ENCODE measurements around the gene KCNH2.

KCNH2 gene

GRCh38 chr7:150959739-150960734 is 18.1 kb downstream of the KCNH2 start:
- no peak for DNase-seq (ENCODE audit: low read depth)

DNA sequence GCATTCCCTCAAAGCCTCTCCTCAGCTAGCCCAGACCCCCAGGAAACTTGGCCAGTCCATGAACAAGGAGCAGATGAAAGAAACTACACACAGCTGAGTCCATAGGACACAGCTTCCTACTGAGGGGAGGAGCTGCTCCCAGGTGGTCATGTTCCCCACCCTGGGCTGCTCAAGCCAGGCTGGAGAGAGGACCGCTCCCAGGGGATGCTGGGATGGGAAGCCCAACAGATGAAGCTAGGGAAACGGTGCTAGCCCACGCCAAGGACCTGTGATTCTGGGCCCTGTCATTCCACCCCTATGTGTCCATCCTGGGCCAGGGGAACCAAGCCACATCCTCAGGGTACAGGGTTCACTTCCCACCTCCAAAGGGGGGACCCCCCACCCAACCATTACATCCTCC is 19.0 kb downstream of the KCNH2 start:
- DNase-seq (ENCODE audit: low read depth): no peak

DNA sequence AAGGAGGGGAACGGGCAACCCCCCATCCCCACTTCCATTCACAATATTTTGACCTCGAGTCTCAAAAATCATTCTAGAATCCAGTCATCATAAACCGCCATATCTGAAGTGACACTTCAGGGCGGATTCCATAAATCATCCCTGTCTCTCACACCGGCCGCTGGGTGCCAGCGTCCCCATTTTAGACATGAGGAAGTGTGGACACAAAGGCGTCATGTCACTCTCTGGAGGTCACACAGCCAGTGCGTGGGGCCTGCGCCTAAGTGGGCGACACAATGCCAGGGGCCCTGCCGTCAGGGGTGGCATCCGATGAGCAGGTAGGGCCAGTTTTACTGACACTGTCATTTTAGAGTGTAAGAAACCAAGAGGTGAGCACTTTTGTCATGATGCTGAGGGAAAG is 19.5 kb downstream of the KCNH2 start:
- no peak for DNase-seq (ENCODE audit: low read depth)

DNA sequence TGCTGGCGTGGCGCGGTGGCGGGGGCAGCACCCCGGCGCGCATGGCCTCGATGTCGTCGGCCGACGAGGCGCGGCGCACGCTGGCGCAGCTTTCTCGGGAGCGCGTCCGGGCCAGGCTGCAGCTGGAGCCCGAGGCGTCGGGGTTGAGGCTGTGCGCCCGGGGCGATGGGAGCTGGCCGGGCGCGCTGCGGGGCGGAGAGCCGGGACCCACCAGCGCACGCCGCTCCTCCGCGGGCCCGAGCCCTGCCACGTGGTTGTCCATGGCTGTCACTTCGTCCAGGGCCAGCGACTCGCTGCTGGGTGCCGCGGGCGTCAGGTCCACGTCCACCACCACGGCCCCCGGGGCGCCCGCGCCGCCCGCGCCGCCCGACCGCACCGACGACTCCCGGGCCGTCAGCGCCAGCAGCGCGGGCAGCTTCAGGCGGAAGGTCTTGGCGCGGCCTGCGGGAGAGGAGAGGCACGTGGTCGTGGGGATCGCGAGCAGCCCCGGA is 20.0 kb downstream of the KCNH2 start:
- DNase-seq (ENCODE audit: low read depth): no peak

GRCh38 chr7:150957133-150958020 is 20.7 kb downstream of the KCNH2 start:
- DNase-seq (ENCODE audit: low read depth): no peak

DNA sequence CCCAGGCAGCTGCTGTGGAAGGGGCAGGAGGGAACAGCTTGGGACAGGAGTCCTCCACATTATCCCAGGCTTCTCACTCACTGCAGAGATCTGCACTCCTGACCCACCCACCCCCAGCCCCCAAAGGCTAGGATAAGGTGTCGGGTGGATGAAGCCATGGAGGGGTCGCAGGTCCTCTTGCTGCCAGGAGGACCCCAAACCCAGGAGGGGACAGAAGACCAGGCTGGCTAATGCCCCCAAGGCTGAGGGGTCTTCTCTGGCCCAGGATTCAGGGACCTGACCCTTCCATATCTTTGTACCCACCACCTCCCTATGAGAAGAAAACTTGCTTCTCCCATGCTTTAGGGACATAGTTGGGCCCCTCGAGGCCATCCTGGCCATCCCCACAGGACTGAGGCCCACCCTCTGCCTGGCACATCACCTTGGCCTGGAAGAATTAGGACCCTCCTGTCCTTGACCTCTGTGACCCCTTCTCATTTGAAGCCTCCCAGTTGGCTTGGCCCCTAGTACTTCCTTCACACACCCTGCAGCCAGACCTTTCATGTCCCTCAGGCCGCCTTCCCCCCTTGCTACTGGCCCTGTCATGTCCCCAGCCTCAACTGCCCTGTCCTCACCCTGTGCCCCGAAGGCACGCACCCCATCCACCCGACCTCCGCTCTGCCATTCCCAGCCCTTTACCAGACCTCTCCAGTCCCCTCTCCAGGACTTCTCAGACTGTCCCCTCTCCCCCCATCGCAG is 21.6 kb downstream of the KCNH2 start:
- no peak for DNase-seq (ENCODE audit: low read depth)

DNA sequence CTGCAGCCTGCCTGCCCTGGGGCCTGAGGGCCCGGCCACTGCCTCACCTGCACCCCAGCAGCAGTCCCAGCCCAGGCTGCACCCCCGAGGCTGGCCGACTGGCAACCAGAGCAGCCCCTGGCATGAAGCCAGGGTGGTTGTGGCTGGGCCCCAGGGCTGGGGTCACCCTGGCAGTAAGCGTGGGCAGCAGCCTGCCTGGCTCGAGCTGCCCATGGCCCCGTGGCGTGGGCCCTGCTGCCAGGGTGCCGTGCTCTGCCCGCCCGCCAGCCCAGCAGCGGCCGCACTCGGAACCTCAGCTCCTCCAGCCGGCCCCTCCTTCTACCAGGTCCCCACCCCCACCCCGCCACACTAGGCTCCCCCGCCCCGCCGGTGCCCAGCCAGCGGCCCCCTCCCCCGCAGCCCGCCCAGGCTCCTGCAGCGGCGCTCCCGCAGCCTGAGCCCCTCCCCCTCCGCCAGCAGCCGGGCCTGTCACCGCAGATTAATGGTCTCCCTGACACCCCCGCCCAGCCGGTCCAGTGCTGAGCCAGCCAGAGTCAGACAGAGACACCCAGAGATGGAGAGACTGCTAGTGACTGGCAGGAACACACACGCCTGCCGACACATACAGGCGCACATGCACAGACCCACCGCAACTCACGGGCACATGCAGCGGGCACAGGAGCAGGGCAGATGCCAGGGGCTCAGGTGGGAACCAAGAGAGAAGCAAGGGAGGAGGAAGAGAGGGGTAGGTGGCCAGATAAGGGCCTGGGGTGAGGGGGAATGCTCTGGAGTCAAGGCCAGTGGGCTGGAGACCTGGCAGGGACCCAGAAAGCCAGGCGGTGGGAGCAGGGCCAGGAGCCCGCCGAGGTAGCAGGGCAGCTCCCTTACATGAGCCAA is 22.4 kb downstream of the KCNH2 start:
- no peak for DNase-seq (ENCODE audit: low read depth)

- no peak for DNase-seq (ENCODE audit: low read depth)
Observed at GRCh38 chr7:150954986-150955518, 23.1 kb downstream of the KCNH2 start.

DNA sequence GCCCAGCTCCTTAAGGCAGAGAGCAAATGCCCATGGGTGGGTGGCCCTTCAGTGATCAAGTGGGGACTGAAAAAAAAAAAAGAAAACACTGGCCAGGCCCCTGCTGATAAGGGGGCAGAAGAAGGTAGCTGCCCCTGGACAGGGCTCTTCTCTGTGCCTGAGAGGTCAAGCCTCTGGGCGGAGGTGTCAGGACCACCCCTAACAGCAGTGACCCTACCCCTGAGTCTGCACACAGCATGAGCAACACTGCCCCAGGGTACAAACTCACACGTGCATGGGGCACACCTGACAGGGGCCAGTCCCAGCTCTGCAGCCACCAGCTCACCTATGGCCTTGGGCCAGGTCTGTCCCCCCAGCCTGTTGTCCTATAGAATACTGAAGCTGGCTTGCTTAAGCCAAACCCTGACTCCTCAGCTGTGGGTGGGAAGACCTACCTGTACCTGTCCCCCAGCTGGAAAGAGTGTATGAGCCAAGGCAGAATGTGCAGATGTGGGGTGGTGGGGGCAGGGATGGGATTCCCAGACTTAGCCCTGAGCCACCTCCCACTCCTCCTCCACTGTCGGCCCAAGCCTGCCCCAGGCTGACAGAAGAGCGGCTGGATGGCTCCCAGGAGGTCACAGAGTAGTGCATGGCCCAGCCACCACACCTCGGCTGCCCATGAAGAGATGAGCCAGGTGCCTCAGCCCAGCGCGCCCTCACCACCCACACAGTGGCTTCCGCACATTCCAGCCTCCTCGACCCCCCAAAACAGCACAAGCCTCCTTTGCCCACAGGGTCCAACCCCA is 23.7 kb downstream of the KCNH2 start:
- no peak for DNase-seq (ENCODE audit: low read depth)

DNA sequence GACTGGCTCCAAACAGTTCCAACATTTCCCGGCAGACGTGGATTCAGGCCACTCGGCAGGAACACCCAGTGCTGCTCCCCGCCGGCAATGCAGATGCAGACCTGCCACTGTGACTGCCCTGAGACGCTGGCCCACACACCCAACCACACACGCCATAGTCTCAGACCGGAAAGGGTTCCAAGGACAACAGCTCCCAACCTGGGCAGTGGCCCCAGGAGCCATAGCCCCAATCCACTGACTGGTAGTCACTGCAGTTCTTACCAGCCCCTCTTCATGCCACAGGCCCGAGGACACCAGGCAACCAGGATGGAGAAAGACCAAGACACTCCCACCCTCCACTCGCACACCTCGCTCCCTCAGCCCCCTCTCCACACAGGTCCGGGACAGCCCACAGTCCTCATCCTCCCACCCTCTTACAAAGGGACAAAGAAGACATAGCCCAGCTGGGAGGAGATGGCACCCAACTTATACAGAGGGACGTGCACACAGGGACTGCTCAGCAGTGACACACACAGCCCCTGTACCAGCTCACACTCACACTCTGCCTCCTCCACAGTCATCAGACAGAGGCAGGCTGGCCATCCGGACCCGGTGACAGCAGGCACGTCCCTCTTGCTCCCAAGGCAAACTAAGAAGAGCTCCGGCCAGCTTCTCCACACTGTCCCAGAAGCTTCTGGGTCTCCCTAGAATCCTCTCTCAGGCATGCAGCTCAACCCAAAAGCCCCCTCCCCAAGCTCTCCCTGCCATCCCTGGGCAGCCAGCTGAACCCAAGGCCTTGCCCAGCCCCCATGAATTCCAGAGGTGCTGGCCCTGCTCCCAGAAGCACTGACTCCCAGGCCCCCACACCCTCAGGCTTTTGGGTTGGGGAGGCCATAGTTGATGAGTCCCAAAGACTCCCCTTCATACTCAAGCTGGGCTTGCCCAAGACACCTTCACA is 24.8 kb downstream of the KCNH2 start:
- DNase-seq (ENCODE audit: low read depth): no peak

DNA sequence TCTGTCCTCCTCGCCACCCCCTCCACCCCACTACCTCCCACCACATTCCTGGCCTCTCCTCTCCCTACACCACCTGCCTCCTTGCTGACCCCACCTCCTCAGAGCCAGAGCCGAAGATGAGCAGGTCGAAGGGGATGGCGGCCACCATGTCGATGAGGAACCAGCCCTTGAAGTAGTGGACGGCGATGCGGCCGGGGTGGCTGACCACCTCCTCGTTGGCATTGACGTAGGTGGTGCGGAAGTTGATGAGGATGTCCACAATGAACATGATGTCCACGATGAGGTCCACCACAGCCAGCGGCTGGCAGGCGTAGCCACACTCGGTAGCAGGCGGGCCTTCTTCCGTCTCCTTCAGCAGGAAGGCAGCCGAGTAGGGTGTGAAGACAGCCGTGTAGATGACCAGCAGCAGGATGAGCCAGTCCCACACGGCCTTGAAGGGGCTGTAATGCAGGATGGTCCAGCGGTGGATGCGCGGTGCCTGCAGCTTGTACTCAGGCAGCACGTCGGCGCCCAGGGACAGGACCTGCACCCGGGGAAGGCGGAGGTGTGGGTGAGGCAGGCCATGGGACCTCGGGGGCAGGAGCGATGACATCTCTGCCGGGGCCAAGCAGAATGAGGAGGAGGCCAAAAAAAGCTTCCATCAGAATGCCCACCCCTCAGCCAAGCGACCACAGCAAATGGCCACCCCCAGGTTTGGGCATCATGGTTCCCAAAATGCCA is 25.6 kb downstream of the KCNH2 start:
- DNase-seq (ENCODE audit: low read depth): no peak

GRCh38 chr7:150951521-150951920 is 26.6 kb downstream of the KCNH2 start:
- no peak for DNase-seq (ENCODE audit: low read depth)

GRCh38 chr7:150951181-150951520 is 27.0 kb downstream of the KCNH2 start:
- no peak for DNase-seq (ENCODE audit: low read depth)

DNA sequence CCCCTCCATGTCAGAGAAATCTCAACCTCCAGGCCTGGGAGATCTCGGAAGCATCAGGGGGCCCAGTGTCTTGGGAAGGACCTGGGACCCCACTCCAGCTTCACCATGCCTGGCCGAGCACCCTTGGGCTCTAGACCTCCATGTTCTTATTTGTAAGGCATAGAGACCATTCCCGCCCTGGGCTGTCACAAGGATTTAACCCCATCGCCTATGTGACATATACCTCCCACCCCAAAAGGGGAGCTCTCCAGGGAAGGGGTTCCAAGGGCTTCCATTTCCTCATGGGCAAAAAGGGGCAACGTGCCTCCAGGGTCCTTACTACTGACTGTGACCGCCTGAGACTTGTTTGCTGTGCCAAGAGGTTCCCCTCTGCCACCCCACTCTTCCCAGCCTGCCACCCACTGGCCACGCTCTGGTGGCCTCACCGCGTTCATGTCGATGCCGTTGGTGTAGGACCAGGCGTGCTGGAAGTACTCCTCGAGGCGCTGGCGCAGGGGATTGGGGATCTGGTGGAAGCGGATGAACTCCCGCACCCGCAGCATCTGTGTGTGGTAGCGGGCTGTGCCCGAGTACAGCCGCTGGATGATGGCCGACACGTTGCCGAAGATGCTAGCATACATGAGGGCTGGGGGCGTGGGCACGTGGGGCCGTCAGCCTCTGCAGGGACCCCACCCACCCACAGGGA is 27.5 kb downstream of the KCNH2 start:
- DNase-seq (ENCODE audit: low read depth): no peak

DNA sequence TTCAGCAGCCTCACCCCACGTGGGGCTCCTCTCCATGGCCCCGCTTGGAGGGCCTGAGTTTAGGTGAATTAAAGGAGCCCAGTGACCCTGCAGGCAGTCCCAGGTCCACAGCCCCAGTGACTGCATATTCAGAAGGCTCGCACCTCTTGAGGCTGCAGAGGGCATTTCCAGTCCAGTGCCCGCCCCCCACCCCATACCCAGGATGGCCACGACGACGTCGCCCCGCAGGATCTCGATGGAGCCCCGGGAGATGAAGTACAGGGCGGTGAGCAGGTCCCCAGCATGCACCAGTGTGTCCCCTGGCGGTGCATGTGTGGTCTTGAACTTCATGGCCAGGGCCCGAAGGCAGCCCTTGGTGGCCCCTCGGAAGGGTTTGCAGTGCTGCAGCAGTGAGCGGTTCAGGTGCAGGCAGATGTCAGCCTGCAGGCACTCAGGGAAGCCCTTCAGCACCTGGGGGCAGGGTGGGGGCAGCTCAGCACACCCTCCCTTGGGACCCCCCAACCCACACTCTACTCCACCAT is 28.1 kb downstream of the KCNH2 start:
- DNase-seq (ENCODE audit: low read depth): no peak

DNA sequence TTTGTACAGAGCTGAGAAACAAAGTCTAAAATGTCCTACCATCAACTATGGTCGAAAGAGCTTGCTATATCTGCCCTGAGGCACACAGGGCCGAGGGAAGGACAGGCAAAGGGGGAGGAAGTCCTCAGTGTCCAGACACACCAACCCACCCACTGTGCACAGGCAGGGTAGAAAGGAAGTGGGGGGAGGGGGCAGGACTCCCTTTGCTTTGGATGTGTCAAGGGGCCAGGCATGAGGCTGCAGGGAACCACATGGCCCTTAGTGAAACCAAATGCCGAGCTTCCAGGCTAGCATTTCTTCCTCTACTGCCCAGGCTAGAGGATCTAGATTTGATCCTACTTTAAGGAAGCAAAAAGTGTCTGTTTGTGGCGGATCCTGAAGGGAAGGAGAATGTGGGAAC is 28.6 kb downstream of the KCNH2 start:
- no peak for DNase-seq (ENCODE audit: low read depth)

- no peak for DNase-seq (ENCODE audit: low read depth)
Observed at GRCh38 chr7:150948791-150949251, 29.3 kb downstream of the KCNH2 start.

Measured in HS-27A (cell line).